MCF 10A (cell line): ENCODE results near the gene PSMC6. TPM values are rescaled to one million over a fixed set of nuclear protein-coding genes. Genes with fewer than 3 reads are reported as not detected.

Experiments used
- BruUV-seq: library from RNA; stranded (reverse); fragments of 400-500 nt; replicated peaks from 2 replicates; lab custom pipeline; 2021; lab: Mats Ljungman, UMichigan
- CTCF ChIA-PET: fragments of 300-600 bp; sonication (Branson Sonifier 250); formaldehyde crosslinking; extraction: SDS; loops from one replicate; lab custom pipeline; 2021; ENCODE audit warnings: antibody characterized with exemption, inconsistent platforms; lab: Yijun Ruan, JAX
- POLR2A ChIA-PET: fragments of 300-600, 350-650 bp; sonication (Branson Sonifier 250); formaldehyde crosslinking; extraction: SDS; loops from one replicate; lab custom pipeline; 2020; ENCODE audit warnings: antibody characterized with exemption, inconsistent platforms; lab: Yijun Ruan, JAX
- DNase-seq: peaks from one replicate; pipeline ENCODE4 v3.0.0-alpha.2; 2018; ENCODE audit not compliant: unreplicated experiment
- H3K27ac Mint-ChIP-seq: one replicate; pipeline ENCODE4 v1.8.0; 2022; ENCODE audit warnings: mild to moderate bottlenecking, low read depth, mixed read lengths; ENCODE audit not compliant: unreplicated experiment
- H3K27me3 Mint-ChIP-seq: one replicate; pipeline ENCODE4 v1.8.0; 2022; ENCODE audit warnings: mixed read lengths; ENCODE audit not compliant: insufficient read depth, unreplicated experiment
- H3K36me3 Mint-ChIP-seq: one replicate; pipeline ENCODE4 v1.8.0; 2022; ENCODE audit warnings: mild to moderate bottlenecking, moderate library complexity, mixed read lengths; ENCODE audit not compliant: insufficient read depth, unreplicated experiment
- H3K4me1 Mint-ChIP-seq: one replicate; pipeline ENCODE4 v1.8.0; 2022; ENCODE audit warnings: mixed read lengths; ENCODE audit not compliant: insufficient read depth, unreplicated experiment
- H3K4me3 Mint-ChIP-seq: one replicate; pipeline ENCODE4 v1.8.0; 2022; ENCODE audit warnings: mild to moderate bottlenecking, moderate library complexity, mixed read lengths; ENCODE audit not compliant: unreplicated experiment
- H3K9me3 Mint-ChIP-seq: one replicate; pipeline ENCODE4 v1.8.0; 2022; ENCODE audit warnings: mixed read lengths; ENCODE audit not compliant: unreplicated experiment
- intact Hi-C: fragments of 100-400 bp; cut with micrococcal nuclease; formaldehyde crosslinking; loops from 2 replicates; pipeline ENCODE4 v1.14.1; 2022
- total RNA-seq: library from RNA; stranded (reverse); gene quantifications from 2 replicates; pipeline ENCODE4 v1.2.3, GENCODE V29; 2022
- TF ChIP-seq, protein P1 (sequence below): fragments of 200-600 bp; IDR thresholded peaks from one replicate; pipeline ENCODE4 v1.8.0; 2022; ENCODE audit warnings: antibody characterized with exemption, mild to moderate bottlenecking; ENCODE audit not compliant: unreplicated experiment

The PSMC6 gene
- total RNA-seq, 1 experiment from 2014 or later: 90.0 TPM

DNA sequence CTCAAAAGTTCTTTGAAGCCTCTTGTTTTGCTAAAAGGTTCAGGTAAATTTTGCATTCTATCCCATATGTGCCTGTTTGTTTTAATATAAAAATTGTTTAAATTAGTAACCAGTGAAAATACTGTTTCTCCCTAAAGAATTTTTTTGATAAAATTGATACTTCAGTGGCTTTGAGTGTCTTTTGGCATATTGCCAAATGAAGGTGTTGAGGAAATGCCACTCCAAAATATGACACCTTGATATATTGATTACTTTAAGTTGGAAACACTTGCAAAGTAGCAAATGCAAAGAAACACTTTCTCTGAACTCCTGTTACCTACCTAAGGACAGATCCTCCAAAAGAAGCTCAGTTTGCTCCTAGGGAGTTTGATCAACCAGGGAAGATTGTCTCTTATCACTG, 31.4 kb downstream of the PSMC6 start:
- Mint-ChIP-seq H3K4me1 (peaks cover 24% of the 10 kb centered on the region), H3K27ac (no peak overlapping the region), H3K36me3 (peaks cover 18% of the 10 kb centered on the region), H3K9me3 (no peaks in the 10 kb centered on the region), H3K27me3 (no peaks in the 10 kb centered on the region), H3K4me3 (no peak overlapping the region)
- no peak for DNase-seq
- ChIA-PET POLR2A (interaction anchor here (0.5 kb wide), 1 partner anchor 612 kb away, joined by 3 read pairs; no protein-coding TSS in a partner anchor), CTCF (interaction anchor here (0.7 kb wide), 2 partner anchors 134 to 223 kb away, joined by 3 read pairs; no protein-coding TSS in a partner anchor)
- BruUV-seq: no TSS peak
- TF ChIP-seq, protein P1, sequence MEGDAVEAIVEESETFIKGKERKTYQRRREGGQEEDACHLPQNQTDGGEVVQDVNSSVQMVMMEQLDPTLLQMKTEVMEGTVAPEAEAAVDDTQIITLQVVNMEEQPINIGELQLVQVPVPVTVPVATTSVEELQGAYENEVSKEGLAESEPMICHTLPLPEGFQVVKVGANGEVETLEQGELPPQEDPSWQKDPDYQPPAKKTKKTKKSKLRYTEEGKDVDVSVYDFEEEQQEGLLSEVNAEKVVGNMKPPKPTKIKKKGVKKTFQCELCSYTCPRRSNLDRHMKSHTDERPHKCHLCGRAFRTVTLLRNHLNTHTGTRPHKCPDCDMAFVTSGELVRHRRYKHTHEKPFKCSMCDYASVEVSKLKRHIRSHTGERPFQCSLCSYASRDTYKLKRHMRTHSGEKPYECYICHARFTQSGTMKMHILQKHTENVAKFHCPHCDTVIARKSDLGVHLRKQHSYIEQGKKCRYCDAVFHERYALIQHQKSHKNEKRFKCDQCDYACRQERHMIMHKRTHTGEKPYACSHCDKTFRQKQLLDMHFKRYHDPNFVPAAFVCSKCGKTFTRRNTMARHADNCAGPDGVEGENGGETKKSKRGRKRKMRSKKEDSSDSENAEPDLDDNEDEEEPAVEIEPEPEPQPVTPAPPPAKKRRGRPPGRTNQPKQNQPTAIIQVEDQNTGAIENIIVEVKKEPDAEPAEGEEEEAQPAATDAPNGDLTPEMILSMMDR: no peak
- intact Hi-C loops: no loop called here

DNA sequence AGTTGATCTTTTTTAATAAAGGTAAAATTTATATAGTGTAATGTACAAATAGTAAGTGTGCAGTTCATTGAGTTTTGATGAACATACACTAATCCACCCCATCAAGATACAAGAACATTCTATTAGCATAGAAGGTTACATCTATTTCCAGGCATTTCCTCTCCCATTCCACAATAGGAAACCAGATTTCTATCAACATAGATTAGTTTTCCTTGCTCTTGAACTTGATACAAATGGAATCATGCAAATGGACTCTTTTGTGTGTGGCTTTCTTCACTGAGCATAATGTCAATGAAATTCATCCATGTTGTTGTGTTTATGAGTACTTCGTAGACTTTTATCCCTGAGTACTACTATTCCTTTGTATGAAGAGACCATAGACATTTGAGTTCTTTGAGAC, 33.8 kb downstream of the PSMC6 start:
- intact Hi-C loops: no loop called here
- Mint-ChIP-seq H3K9me3 (no peaks in the 10 kb centered on the region), H3K36me3 (peaks cover 12% of the 10 kb centered on the region), H3K4me1 (peaks cover 21% of the 10 kb centered on the region), H3K4me3 (no peak overlapping the region), H3K27ac (no peak overlapping the region), H3K27me3 (no peaks in the 10 kb centered on the region)
- ChIA-PET CTCF (no interaction called here), POLR2A (interaction anchor here (0.6 to 1.7 kb wide), 2 partner anchors 10 to 43 kb away, joined by 3 to 13 read pairs; partner anchors contain the start of gene STYX)
- no peak for DNase-seq
- no TSS peak for BruUV-seq
- TF ChIP-seq, protein P1: no peak

DNA sequence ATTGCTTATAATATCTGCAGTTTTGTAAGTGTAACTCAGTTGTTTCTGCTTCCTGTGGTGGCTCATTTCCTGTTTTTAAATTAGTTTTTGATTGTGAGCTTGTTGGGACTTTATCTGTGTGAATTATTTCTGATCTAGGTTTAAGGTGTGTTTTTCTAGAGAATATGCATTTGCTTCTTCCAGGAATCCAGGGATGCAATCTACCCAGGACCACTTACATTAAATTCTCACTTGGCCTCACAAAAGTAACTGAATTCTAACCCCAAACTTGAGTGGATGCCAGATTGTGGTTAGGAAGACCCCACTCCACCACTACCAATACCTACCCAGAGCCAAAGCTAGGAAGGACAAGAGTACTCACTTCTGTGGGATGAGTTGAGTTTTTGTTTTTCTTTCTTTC, 34.9 kb downstream of the PSMC6 start:
- Mint-ChIP-seq H3K4me3 (no peak overlapping the region), H3K9me3 (no peaks in the 10 kb centered on the region), H3K4me1 (peaks cover 15% of the 10 kb centered on the region), H3K36me3 (peaks cover 22% of the 10 kb centered on the region), H3K27me3 (no peaks in the 10 kb centered on the region), H3K27ac (no peak overlapping the region)
- no peak for DNase-seq
- TF ChIP-seq, protein P1: no peak
- intact Hi-C loops: no loop called here
- POLR2A ChIA-PET: interaction anchor here (1.7 kb wide), 1 partner anchor 11 kb away, joined by 13 read pairs; the partner anchor contains the start of gene STYX
- no TSS peak for BruUV-seq
- CTCF ChIA-PET: interaction anchor here (0.7 kb wide), 1 partner anchor 13 kb away, joined by 3 read pairs; no protein-coding TSS in a partner anchor

DNA sequence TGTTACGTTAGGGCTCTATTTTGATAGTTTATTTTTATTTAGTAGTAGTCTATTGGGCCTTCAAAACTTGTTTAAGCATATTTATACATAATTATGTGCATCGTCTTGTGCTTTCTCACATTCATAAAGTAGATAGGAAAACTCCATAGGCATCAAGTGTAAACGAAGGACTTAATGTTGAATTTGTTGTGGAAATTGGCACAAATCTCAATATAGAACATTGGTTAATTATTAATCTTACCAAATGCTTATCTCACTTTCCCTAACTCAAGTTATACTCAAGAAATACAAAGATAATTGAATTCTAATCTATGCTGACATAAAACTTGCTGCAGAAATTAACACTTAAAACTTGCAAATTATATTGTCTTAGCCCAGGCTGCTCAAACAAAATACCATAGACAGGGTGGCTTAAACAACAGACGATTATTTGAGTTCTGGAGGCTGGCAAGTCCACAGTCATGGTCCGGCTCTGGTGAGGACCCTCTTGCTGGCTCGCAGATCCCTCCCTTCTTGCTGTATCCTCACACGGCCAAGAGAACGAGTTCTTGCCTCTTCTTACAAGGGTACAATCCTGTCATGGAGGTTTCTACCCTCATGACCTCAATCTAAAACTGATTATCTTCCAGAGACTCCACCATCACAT, 41.8 kb downstream of the PSMC6 start:
- Mint-ChIP-seq H3K27me3 (no peaks in the 10 kb centered on the region), H3K4me3 (no peak overlapping the region), H3K27ac (no peak overlapping the region), H3K9me3 (no peaks in the 10 kb centered on the region), H3K4me1 (no peaks in the 10 kb centered on the region), H3K36me3 (peaks cover 44% of the 10 kb centered on the region)
- no TSS peak for BruUV-seq
- CTCF ChIA-PET: no interaction called here
- TF ChIP-seq, protein P1: no peak
- DNase-seq: no peak
- intact Hi-C loops: no loop called here
- POLR2A ChIA-PET: no interaction called here
